Tibial nerve (tissue), 4 donors: ENCODE measurements around the gene SP2.

ENCODE experiments used
- CTCF ChIP-seq, 5 experiments: fragments of 200-600 bp in 3 of 5; fragments of 450-650 bp in 2 of 5; sonication (generic) in 3 of 5; IDR thresholded peaks; one replicate each; pipeline ENCODE4 v1.5.1; 2016 to 2019; ENCODE audit warnings: antibody characterized with exemption in 5 of 5, mild to moderate bottlenecking in 3 of 5, moderate library complexity in 2 of 5
- EP300 ChIP-seq, 2 donors: sonication (generic); formaldehyde crosslinking; IDR thresholded peaks; one replicate each; pipeline ENCODE4 v1.6.1; 2017; ENCODE audit warnings: antibody characterized with exemption in 2 of 2, mild to moderate bottlenecking in 1 of 2
- POLR2A ChIP-seq, 2 donors: fragments of 450-650 bp; IDR thresholded peaks; one replicate each; pipeline ENCODE4 v1.6.1; 2017; ENCODE audit warnings: antibody characterized with exemption in 2 of 2, mild to moderate bottlenecking in 2 of 2, moderate library complexity in 2 of 2

GRCh38 chr17:47918991-47919390 is 23.0 kb downstream of the SP2 start:
- TF ChIP-seq CTCF (IDR thresholded peaks at IDR 0.05) = no peak
- no peak for TF ChIP-seq POLR2A (IDR thresholded peaks at IDR 0.05)
- TF ChIP-seq EP300 (IDR thresholded peaks at IDR 0.05) = no peak
